Measurements from ENCODE around the gene FAF1. TPM values are rescaled to one million over a fixed set of nuclear protein-coding genes. Genes with fewer than 3 reads are reported as not detected.

The FAF1 gene
- total RNA-seq, 1 donor from 2014 or later = 46.4 TPM

DNA sequence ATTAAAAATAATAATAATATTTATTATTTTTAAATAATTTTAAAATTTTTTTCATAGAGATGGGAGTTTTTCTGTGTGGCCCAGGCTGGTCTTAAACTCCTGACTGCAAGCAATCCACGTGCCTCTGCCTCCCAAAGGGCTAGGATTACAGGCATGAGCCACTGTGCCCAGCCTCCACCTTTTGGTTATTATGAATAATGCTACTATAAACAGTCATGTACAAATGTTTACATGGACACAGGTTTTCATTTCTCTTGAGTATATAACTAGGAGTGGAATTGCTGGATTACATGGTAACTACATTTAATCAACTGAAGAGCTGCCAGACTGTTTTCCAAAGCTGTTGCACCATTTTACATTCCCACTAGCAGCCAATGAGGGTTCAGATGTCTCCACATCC, 433.6 kb downstream of the FAF1 start:
- no peak overlapping the region for H3K4me3 ChIP-seq
- intact Hi-C loops (cut with DNase I) = no loop called here
- H3K27ac ChIP-seq = no peak overlapping the region
- no peaks in the 10 kb centered on the region for H3K4me1 ChIP-seq
- DNase-seq (no peak), ATAC-seq (no peak)
- TF ChIP-seq CTCF (IDR thresholded peaks at IDR 0.05) = no peak
- no peaks in the 10 kb centered on the region for H3K27me3 ChIP-seq
- no peaks in the 10 kb centered on the region for H3K9me3 ChIP-seq
- H3K36me3 ChIP-seq = no peaks in the 10 kb centered on the region

DNA sequence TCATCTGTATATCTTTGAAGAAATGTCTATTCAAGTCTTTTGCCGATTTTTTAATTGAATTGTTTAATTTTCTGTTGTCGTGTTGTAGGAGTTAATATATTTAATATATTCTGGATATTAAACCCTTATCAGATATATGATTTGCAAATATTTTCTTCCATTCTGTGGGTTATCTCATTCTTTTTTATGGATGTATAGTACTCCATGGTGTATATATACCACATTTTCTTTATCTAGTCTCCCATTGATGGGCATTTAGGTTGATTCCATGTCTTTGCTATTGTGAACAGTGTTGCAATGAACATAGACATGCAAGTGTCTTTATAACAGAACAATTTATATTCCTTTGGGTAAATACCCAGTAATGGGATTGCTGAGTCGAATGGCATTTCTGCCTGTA, 436.5 kb downstream of the FAF1 start:
- intact Hi-C loops (cut with DNase I) = no loop called here
- no peak for TF ChIP-seq CTCF (IDR thresholded peaks at IDR 0.05)

GRCh38 chr1:50522691-50523342, 437.2 kb downstream of the FAF1 start:
- no peaks in the 10 kb centered on the region for H3K36me3 ChIP-seq
- ATAC-seq = no peak
- no peak for DNase-seq
- H3K9me3 ChIP-seq = no peaks in the 10 kb centered on the region
- H3K4me3 ChIP-seq = no peak overlapping the region
- H3K27me3 ChIP-seq = no peaks in the 10 kb centered on the region
- H3K27ac ChIP-seq = no peak overlapping the region
- TF ChIP-seq CTCF (IDR thresholded peaks at IDR 0.05) = no peak
- intact Hi-C loops (cut with DNase I) = no loop called here
- H3K4me1 ChIP-seq = no peaks in the 10 kb centered on the region

More for the DNA sequence above, 436.5 kb downstream of the FAF1 start:
- Histone ChIP-seq H3K27ac (no peak overlapping the region), H3K27me3 (no peaks in the 10 kb centered on the region), H3K4me3 (no peak overlapping the region), H3K9me3 (no peaks in the 10 kb centered on the region), H3K36me3 (no peaks in the 10 kb centered on the region), H3K4me1 (no peaks in the 10 kb centered on the region)
- DNase-seq = no peak
- ATAC-seq = no peak

- Histone ChIP-seq H3K36me3 (no peaks in the 10 kb centered on the region), H3K4me3 (no peak overlapping the region), H3K4me1 (no peaks in the 10 kb centered on the region), H3K27me3 (no peaks in the 10 kb centered on the region), H3K9me3 (no peaks in the 10 kb centered on the region), H3K27ac (no peak overlapping the region)
- ATAC-seq = no peak
- no peak for TF ChIP-seq CTCF (IDR thresholded peaks at IDR 0.05)
- intact Hi-C loops (cut with DNase I) = no loop called here
- no peak for DNase-seq
Measured at GRCh38 chr1:50521703-50522102, 438.4 kb downstream of the FAF1 start.

- H3K27me3 ChIP-seq = no peaks in the 10 kb centered on the region
- ATAC-seq (no peak), DNase-seq (no peak)
- H3K4me1 ChIP-seq = no peaks in the 10 kb centered on the region
- no peak for TF ChIP-seq CTCF (IDR thresholded peaks at IDR 0.05)
- H3K9me3 ChIP-seq = no peaks in the 10 kb centered on the region
- no peak overlapping the region for H3K4me3 ChIP-seq
- intact Hi-C loops (cut with DNase I) = no loop called here
- peaks cover 6% of the 10 kb centered on the region for H3K36me3 ChIP-seq
- H3K27ac ChIP-seq = no peak overlapping the region
Measured at GRCh38 chr1:50517488-50517887, 442.6 kb downstream of the FAF1 start.

GRCh38 chr1:50516056-50516455, 444.0 kb downstream of the FAF1 start:
- no peak for DNase-seq
- no peak overlapping the region for H3K27ac ChIP-seq
- no peak for TF ChIP-seq CTCF (IDR thresholded peaks at IDR 0.05)
- H3K4me1 ChIP-seq = no peaks in the 10 kb centered on the region
- no peaks in the 10 kb centered on the region for H3K27me3 ChIP-seq
- no peak overlapping the region for H3K4me3 ChIP-seq
- ATAC-seq = no peak
- peaks cover 6% of the 10 kb centered on the region for H3K36me3 ChIP-seq
- no peaks in the 10 kb centered on the region for H3K9me3 ChIP-seq
- intact Hi-C loops (cut with DNase I) = no loop called here
